ENCODE measurements around the gene BCAS4. TPM values are rescaled to one million over a fixed set of nuclear protein-coding genes. Genes with fewer than 3 reads are reported as not detected.

The BCAS4 gene
- total and polyA plus RNA-seq, 4 donors, result 4.3 to 5.7 (median 5.0) TPM

GRCh38 chr20:50823319-50823718 lies 28.5 kb downstream of the BCAS4 start:
- no peak for DNase-seq
- H3K27me3 ChIP-seq (ENCODE audit: control insufficient read depth in 3 of 3, insufficient read depth in 3 of 3, low read length in 2 of 3), result no peaks in the 10 kb centered on the region
- H3K9ac ChIP-seq (ENCODE audit: insufficient read depth in 1 of 2, low read length in 2 of 2), result no peak overlapping the region
- H3K36me3 ChIP-seq (ENCODE audit: control insufficient read depth in 4 of 4, insufficient read depth in 4 of 4, low read length in 4 of 4), result no peaks in the 10 kb centered on the region
- TF ChIP-seq, protein P1, sequence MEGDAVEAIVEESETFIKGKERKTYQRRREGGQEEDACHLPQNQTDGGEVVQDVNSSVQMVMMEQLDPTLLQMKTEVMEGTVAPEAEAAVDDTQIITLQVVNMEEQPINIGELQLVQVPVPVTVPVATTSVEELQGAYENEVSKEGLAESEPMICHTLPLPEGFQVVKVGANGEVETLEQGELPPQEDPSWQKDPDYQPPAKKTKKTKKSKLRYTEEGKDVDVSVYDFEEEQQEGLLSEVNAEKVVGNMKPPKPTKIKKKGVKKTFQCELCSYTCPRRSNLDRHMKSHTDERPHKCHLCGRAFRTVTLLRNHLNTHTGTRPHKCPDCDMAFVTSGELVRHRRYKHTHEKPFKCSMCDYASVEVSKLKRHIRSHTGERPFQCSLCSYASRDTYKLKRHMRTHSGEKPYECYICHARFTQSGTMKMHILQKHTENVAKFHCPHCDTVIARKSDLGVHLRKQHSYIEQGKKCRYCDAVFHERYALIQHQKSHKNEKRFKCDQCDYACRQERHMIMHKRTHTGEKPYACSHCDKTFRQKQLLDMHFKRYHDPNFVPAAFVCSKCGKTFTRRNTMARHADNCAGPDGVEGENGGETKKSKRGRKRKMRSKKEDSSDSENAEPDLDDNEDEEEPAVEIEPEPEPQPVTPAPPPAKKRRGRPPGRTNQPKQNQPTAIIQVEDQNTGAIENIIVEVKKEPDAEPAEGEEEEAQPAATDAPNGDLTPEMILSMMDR (IDR thresholded peaks at IDR 0.05; ENCODE audit: control extremely low read depth, extremely low read depth), result no peak
- 97 to 98% methylated on average over 6 of the region's 6 CpGs for WGBS, 2 donors
- H3K9me3 ChIP-seq (ENCODE audit: control insufficient read depth in 4 of 4, insufficient read depth in 3 of 4, low read length in 3 of 4), result no peaks in the 10 kb centered on the region
- peaks cover 0 to 3% (median 0%) of the 10 kb centered on the region in 5 donors for H3K4me1 ChIP-seq (ENCODE audit: control insufficient read depth in 5 of 5, insufficient read depth in 5 of 5, low read length in 5 of 5)
- ATAC-seq (ENCODE audit: insufficient read depth, low FRiP score), result no peak
- H3K27ac ChIP-seq (ENCODE audit: low read depth in 1 of 2, low read length in 1 of 2), result no peak overlapping the region
- H3K4me3 ChIP-seq, result no peak overlapping the region

GRCh38 chr20:50824137-50824536 lies 29.3 kb downstream of the BCAS4 start:
- H3K4me1 ChIP-seq (ENCODE audit: control insufficient read depth in 5 of 5, insufficient read depth in 5 of 5, low read length in 5 of 5), result peaks cover 0 to 3% (median 0%) of the 10 kb centered on the region in 5 donors
- 42 to 78% methylated on average over 3 of the region's 3 CpGs for WGBS, 2 donors
- no peaks in the 10 kb centered on the region for H3K9me3 ChIP-seq (ENCODE audit: control insufficient read depth in 4 of 4, insufficient read depth in 3 of 4, low read length in 3 of 4)
- DNase-seq, result peak in 1 of 3 donors; percentile 7
- no peak overlapping the region for H3K27ac ChIP-seq (ENCODE audit: low read depth in 1 of 2, low read length in 1 of 2)
- H3K36me3 ChIP-seq (ENCODE audit: control insufficient read depth in 4 of 4, insufficient read depth in 4 of 4, low read length in 4 of 4), result no peaks in the 10 kb centered on the region
- no peak overlapping the region for H3K4me3 ChIP-seq
- no peak overlapping the region for H3K9ac ChIP-seq (ENCODE audit: insufficient read depth in 1 of 2, low read length in 2 of 2)
- ATAC-seq (ENCODE audit: insufficient read depth, low FRiP score), result peak; percentile 44
- TF ChIP-seq, protein P1 (IDR thresholded peaks at IDR 0.05; ENCODE audit: control extremely low read depth, extremely low read depth), result no peak
- H3K27me3 ChIP-seq (ENCODE audit: control insufficient read depth in 3 of 3, insufficient read depth in 3 of 3, low read length in 2 of 3), result no peaks in the 10 kb centered on the region

GRCh38 chr20:50826121-50826520 lies 31.3 kb downstream of the BCAS4 start:
- peaks cover 0 to 3% (median 0%) of the 10 kb centered on the region in 5 donors for H3K4me1 ChIP-seq (ENCODE audit: control insufficient read depth in 5 of 5, insufficient read depth in 5 of 5, low read length in 5 of 5)
- H3K27ac ChIP-seq (ENCODE audit: low read depth in 1 of 2, low read length in 1 of 2), result no peak overlapping the region
- no peak overlapping the region for H3K9ac ChIP-seq (ENCODE audit: insufficient read depth in 1 of 2, low read length in 2 of 2)
- no peak for ATAC-seq (ENCODE audit: insufficient read depth, low FRiP score)
- H3K27me3 ChIP-seq (ENCODE audit: control insufficient read depth in 3 of 3, insufficient read depth in 3 of 3, low read length in 2 of 3), result no peaks in the 10 kb centered on the region
- WGBS, 2 donors, result 74 to 81% methylated on average over 2 of the region's 2 CpGs
- no peaks in the 10 kb centered on the region for H3K9me3 ChIP-seq (ENCODE audit: control insufficient read depth in 4 of 4, insufficient read depth in 3 of 4, low read length in 3 of 4)
- TF ChIP-seq, protein P1 (IDR thresholded peaks at IDR 0.05; ENCODE audit: control extremely low read depth, extremely low read depth), result no peak
- H3K4me3 ChIP-seq, result no peak overlapping the region
- no peaks in the 10 kb centered on the region for H3K36me3 ChIP-seq (ENCODE audit: control insufficient read depth in 4 of 4, insufficient read depth in 4 of 4, low read length in 4 of 4)
- peak; percentile 15 to 44 (median 26) for DNase-seq
